Measurements from ENCODE around the gene STX7.

Gene STX7

GRCh38 chr6:132476688-132477087, 36.2 kb downstream of the STX7 start:
- DNase-seq (ENCODE audit: low spot score): no peak

GRCh38 chr6:132475925-132476324, 37.0 kb downstream of the STX7 start:
- DNase-seq (ENCODE audit: low spot score): no peak

GRCh38 chr6:132471787-132472186, 41.1 kb downstream of the STX7 start:
- no peak for DNase-seq (ENCODE audit: low spot score)

GRCh38 chr6:132466952-132467351, 46.0 kb downstream of the STX7 start:
- DNase-seq (ENCODE audit: low spot score): no peak

- no peak for DNase-seq (ENCODE audit: low spot score)
Measured at GRCh38 chr6:132465530-132466485, 47.1 kb downstream of the STX7 start.

GRCh38 chr6:132464538-132465256, 48.2 kb downstream of the STX7 start:
- DNase-seq (ENCODE audit: low spot score): no peak

- no peak for DNase-seq (ENCODE audit: low spot score)
Measured at GRCh38 chr6:132461958-132462357, 51.0 kb downstream of the STX7 start.

- no peak for DNase-seq (ENCODE audit: low spot score)
Measured at GRCh38 chr6:132459605-132459952, 53.3 kb downstream of the STX7 start.

GRCh38 chr6:132458887-132459604, 53.9 kb downstream of the STX7 start:
- DNase-seq (ENCODE audit: low spot score): no peak

GRCh38 chr6:132456700-132457143, 56.2 kb downstream of the STX7 start:
- no peak for DNase-seq (ENCODE audit: low spot score)

GRCh38 chr6:132446855-132447241, 66.1 kb downstream of the STX7 start:
- no peak for DNase-seq (ENCODE audit: low spot score)

GRCh38 chr6:132446141-132446854, 66.6 kb downstream of the STX7 start:
- no peak for DNase-seq (ENCODE audit: low spot score)

- DNase-seq (ENCODE audit: low spot score): no peak
Measured at GRCh38 chr6:132445201-132445951, 67.5 kb downstream of the STX7 start.

GRCh38 chr6:132443206-132443605, 69.7 kb downstream of the STX7 start:
- no peak for DNase-seq (ENCODE audit: low spot score)

GRCh38 chr6:132430110-132430509, 82.8 kb downstream of the STX7 start:
- DNase-seq (ENCODE audit: low spot score): no peak

GRCh38 chr6:132425176-132425575, 87.7 kb downstream of the STX7 start:
- no peak for DNase-seq (ENCODE audit: low spot score)

GRCh38 chr6:132423839-132424238, 89.1 kb downstream of the STX7 start:
- DNase-seq (ENCODE audit: low spot score): no peak

GRCh38 chr6:132418235-132418965, 94.5 kb downstream of the STX7 start:
- DNase-seq (ENCODE audit: low spot score): no peak

GRCh38 chr6:132414761-132415160, 98.2 kb downstream of the STX7 start:
- DNase-seq (ENCODE audit: low spot score): no peak

- no peak for DNase-seq (ENCODE audit: low spot score)
Measured at GRCh38 chr6:132414322-132414721, 98.6 kb downstream of the STX7 start.

- no peak for DNase-seq (ENCODE audit: low spot score)
Measured at GRCh38 chr6:132413499-132413802, 99.5 kb downstream of the STX7 start.
